Measurements from ENCODE around the gene PXYLP1.

DNA sequence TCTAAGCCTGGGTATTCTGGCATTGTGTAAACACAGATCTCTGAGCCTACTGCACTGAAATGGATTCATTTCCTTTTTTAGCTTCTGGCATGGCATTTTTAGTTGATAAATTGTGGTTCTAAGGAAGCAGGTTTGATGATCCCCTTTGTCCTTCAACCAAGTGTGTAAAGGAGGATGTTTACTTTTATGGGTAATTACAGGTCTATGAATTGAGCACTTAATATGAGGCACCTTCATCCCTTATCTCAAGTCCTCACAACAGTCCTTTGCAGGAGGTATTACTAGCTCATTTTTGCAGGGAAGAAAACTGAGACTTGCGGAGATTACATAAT lies 105.9 kb downstream of the PXYLP1 start:
- TF ChIP-seq, protein P1, sequence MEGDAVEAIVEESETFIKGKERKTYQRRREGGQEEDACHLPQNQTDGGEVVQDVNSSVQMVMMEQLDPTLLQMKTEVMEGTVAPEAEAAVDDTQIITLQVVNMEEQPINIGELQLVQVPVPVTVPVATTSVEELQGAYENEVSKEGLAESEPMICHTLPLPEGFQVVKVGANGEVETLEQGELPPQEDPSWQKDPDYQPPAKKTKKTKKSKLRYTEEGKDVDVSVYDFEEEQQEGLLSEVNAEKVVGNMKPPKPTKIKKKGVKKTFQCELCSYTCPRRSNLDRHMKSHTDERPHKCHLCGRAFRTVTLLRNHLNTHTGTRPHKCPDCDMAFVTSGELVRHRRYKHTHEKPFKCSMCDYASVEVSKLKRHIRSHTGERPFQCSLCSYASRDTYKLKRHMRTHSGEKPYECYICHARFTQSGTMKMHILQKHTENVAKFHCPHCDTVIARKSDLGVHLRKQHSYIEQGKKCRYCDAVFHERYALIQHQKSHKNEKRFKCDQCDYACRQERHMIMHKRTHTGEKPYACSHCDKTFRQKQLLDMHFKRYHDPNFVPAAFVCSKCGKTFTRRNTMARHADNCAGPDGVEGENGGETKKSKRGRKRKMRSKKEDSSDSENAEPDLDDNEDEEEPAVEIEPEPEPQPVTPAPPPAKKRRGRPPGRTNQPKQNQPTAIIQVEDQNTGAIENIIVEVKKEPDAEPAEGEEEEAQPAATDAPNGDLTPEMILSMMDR (IDR thresholded peaks at IDR 0.05; ENCODE audit: low read depth, low read length, poor library complexity, severe bottlenecking): no peak
- no peak for TF ChIP-seq EZH2phosphoT487 (IDR thresholded peaks at IDR 0.05; ENCODE audit: borderline replicate concordance, low read length)
